ACC112 (cell line): ENCODE measurements around the gene CLEC16A.

Experiments
- H2AFZ ChIP-seq: fragments of 200-600 bp; sonication (generic); one replicate; pipeline ENCODE4 v1.6.0; 2017; ENCODE audit warnings: antibody characterized with exemption, low read length; ENCODE audit not compliant: unreplicated experiment
- H3K27ac ChIP-seq: fragments of 200-600 bp; sonication (generic); 2 replicates; pipeline ENCODE4 v1.5.1; 2014; ENCODE audit warnings: low read depth, mild to moderate bottlenecking, antibody characterized with exemption, low read length, moderate library complexity
- H3K27me3 ChIP-seq: fragments of 200-600 bp; sonication (generic); 2 replicates; pipeline ENCODE4 v1.6.1; 2014; ENCODE audit warnings: mild to moderate bottlenecking, antibody characterized with exemption, low read length, moderate library complexity, mixed read lengths; ENCODE audit not compliant: insufficient read depth
- H3K36me3 ChIP-seq: fragments of 200-600 bp; sonication (generic); 2 replicates; pipeline ENCODE4 v1.6.1; 2016; ENCODE audit warnings: mild to moderate bottlenecking, antibody characterized with exemption, low read length, moderate library complexity, mixed read lengths; ENCODE audit not compliant: insufficient read depth
- H3K4me1 ChIP-seq: fragments of 200-600 bp; sonication (generic); one replicate; pipeline ENCODE4 v1.6.1; 2016; ENCODE audit warnings: low read length, mixed read lengths; ENCODE audit not compliant: insufficient read depth, unreplicated experiment, control insufficient read depth
- H3K4me3 ChIP-seq: fragments of 200-600 bp; sonication (generic); 2 replicates; pipeline ENCODE4 v1.5.1; 2014; ENCODE audit warnings: mild to moderate bottlenecking, low read depth, low read length
- H3K79me2 ChIP-seq: fragments of 200-600 bp; sonication (generic); one replicate; pipeline ENCODE4 v1.6.0; 2016; ENCODE audit warnings: low read length; ENCODE audit not compliant: control insufficient read depth, unreplicated experiment, insufficient read depth

Gene CLEC16A

DNA sequence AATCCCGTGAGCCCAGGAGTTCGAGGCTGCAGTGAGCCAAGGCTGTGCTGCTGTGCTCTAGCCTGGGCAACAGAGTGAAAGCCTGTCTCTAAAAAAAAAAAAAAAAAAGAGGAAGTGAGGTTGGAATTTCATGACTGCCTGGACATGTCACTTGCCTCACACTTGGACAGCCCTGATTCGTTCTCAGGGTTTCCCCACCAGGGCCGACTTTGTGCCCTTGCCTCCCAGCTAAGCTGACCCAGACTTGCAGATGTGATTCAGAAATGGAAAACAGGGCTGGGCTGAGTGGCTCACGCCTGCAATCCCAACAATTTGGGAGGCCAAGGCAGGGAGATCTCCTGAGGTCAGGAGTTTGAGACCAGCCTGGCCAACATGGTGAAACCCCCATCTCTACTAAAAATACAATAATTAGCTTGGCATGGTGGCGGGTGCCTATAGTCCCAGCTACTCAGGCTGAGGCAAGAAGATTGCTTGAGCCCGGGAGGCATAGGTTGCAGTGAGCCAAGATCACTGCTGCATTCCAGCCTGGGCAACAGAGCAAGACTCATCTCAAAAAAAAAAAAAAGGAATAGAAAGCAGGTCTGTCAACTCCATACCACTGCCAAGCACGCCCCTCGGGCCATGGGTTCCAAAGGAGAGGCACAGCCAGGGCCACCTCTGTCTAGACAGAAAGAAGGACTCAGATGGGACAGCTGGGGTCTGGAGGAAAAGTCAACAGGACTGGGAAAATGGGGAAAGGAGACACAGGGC is 264.7 kb downstream of the CLEC16A start:
- Histone ChIP-seq H3K27ac (no peak overlapping the region), H2AFZ (no peak overlapping the region), H3K27me3 (no peaks in the 10 kb centered on the region), H3K4me3 (no peak overlapping the region), H3K79me2 (no peaks in the 10 kb centered on the region), H3K36me3 (no peaks in the 10 kb centered on the region), H3K4me1 (peaks cover 24% of the 10 kb centered on the region)

DNA sequence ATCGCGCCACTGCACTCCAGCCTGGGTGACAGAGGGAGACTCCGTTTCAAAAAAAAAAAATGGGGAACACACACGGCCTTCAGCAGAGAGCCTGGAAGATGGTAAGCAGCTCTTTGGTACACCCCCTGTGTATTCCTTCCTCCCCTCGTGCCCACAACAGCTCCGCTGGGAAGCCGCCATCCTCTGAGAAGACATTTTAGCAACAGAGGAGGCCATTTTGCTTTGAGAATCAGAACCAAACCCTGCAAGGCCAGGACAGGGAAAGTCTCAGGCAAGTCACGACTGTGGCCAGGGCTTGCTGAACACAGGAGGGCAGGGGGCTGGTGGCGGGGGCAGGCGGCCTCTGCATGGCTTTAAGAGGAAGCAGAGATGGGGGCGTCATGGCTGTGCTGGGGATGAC is 265.9 kb downstream of the CLEC16A start:
- no peaks in the 10 kb centered on the region for H3K36me3 ChIP-seq
- no peaks in the 10 kb centered on the region for H3K79me2 ChIP-seq
- H2AFZ ChIP-seq = no peak overlapping the region
- H3K4me1 ChIP-seq = peaks cover 23% of the 10 kb centered on the region
- H3K27ac ChIP-seq = no peak overlapping the region
- no peaks in the 10 kb centered on the region for H3K27me3 ChIP-seq
- no peak overlapping the region for H3K4me3 ChIP-seq

DNA sequence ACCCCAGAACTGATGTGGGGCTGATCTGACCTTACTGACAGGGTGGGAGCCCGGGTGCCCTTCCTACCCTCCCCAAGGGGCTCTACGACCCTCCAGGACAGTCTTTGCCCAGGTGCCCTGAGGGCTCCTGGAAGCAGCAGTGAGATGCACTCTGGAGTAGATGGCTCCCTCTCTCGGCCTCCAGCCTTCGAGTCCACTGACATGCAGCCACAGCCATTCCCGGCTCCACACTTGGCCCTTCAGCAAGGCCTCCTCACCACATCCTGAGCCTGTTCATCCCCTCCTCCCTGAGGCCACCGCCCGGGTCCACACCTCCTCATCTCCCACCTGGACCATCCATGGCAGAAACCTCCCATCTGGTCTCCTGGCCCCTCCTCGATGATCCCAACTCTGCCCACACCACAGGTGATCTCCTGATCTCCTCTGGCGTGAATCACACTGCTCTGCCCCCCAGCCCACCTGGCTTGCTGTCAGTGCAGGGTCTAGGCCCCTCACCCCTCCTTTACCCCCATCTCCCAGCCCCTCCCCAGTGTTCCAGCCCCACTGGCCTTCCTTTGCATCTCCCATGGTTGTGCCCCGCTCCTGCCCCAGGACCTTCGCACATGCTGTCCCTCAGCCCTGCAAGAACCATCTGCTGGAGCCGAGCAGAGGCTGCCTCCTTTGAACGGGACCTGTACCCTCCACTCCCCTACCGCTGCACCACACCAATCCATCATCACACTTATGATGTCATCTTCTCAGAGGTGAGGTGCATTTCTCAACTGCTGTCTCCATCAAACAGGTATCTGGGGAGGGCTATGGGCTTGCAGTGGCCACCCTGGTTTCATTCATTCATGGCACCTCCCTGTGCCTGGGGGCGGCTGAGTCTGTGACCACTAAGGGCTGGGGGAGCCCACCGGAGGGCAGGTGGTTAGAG is 267.0 kb downstream of the CLEC16A start:
- no peak overlapping the region for H3K27ac ChIP-seq
- H3K79me2 ChIP-seq = no peaks in the 10 kb centered on the region
- no peak overlapping the region for H2AFZ ChIP-seq
- H3K27me3 ChIP-seq = no peaks in the 10 kb centered on the region
- H3K36me3 ChIP-seq = no peaks in the 10 kb centered on the region
- H3K4me1 ChIP-seq = peaks cover 12% of the 10 kb centered on the region
- H3K4me3 ChIP-seq = no peak overlapping the region

DNA sequence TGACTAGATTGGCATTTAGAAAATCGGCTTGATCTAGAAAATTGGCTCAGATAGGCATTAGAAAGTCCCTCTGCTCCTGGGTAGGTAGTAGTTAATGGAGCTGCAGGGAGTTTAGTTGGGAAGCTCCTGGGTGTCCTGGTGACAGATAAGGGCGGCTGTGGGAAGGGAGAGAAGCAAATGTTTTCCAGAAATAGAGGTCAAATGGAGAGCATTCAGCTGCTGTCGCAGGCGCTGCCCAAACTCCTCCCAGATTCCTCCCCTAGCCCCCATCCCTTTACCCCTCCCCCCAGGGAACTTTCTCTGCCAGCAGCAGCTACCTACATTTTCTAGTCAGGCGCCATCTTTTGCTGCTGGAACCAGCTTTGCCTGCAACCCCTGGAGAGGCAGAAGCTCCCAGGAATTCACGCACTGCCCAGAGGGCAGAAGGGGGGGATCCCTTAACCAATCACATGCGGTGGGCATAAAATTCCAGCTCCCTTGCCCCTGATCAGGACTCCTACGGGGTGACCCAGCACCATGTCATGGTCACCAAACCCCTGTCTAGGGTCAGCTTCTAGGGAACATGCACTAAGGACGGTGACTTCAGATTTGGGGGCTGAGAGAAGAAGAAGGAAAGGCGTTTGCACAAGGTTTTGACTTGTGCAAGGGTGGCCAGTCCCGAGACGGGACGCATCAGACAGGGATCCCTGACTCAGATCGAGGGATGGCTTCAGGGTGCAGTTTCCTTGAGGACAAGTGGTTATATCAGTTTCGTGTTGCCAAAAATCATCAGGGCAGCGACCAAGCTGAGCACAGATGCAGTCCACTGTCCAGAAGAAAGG is 267.8 kb downstream of the CLEC16A start:
- H2AFZ ChIP-seq = no peak overlapping the region
- H3K36me3 ChIP-seq = no peaks in the 10 kb centered on the region
- H3K79me2 ChIP-seq = no peaks in the 10 kb centered on the region
- H3K4me3 ChIP-seq = peak overlapping the region; percentile 43; the same call in 1 of the 2 replicates
- H3K27ac ChIP-seq = no peak overlapping the region
- peaks cover 8% of the 10 kb centered on the region for H3K4me1 ChIP-seq
- H3K27me3 ChIP-seq = no peaks in the 10 kb centered on the region

DNA sequence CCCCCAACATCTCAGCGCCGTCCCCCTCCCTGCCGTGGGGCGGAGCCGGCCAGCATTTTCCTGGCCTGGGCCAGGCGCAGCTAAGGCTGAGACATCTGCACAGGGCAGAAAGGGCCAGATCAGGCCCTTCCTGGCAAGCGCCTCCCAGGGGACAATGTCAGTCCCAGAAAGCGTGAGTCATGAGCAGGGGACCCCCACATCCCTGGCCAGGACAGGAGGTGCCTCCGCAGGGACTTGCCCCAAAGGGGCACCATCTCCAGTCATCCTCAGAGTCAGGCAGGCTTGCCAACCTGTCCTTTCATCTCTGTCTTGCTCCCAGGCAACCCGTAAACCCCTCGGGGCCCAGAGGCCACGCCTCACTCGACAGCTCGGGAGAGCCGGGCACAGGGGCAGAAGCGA is 268.4 kb downstream of the CLEC16A start:
- Histone ChIP-seq H3K79me2 (no peaks in the 10 kb centered on the region), H3K4me1 (peaks cover 8% of the 10 kb centered on the region), H3K27ac (no peak overlapping the region), H3K36me3 (no peaks in the 10 kb centered on the region), H2AFZ (no peak overlapping the region), H3K27me3 (no peaks in the 10 kb centered on the region), H3K4me3 (peak overlapping the region; percentile 43; the same call in 1 of the 2 replicates)

DNA sequence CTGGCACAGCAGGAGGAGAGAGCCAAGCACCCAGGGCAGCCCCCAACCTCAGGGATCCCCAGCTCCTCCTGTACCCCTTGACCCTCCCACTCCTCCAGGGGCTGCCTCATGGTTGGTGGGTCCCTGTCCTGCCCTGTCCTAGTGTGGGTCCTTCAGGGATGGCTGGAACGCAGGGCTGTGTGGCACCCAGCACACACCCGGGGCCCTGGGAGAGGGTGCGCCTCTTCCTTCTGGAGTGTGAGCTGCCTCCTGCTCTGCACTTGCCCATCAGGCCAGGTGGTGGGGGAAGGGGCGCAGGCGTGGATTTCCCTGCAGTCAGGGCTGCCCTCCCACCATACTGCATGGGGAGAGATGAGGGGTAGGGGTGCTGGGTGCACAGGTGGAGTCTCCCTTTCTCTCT is 269.0 kb downstream of the CLEC16A start:
- no peak overlapping the region for H3K4me3 ChIP-seq
- no peak overlapping the region for H3K27ac ChIP-seq
- H3K79me2 ChIP-seq = no peaks in the 10 kb centered on the region
- H2AFZ ChIP-seq = no peak overlapping the region
- peaks cover 8% of the 10 kb centered on the region for H3K4me1 ChIP-seq
- no peaks in the 10 kb centered on the region for H3K27me3 ChIP-seq
- H3K36me3 ChIP-seq = no peaks in the 10 kb centered on the region

DNA sequence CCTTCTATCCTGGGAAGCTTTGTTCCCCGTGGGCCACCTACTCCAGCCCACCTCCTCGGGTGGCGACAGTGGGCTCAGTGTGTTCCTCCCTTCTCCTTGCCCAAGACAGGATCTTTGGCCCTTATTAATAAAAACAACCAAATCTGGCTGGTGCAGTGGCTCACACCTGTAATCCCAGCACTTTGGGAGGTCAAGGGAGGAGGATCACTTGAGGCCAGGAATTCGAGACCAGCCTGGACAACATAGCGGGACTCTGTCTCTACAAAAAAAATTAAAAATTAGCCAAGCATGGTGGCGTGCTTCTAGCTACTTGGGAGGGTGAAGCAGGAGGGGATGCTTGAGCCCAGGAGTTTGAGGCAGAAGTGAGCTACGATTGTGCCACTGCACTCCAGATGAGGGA is 269.4 kb downstream of the CLEC16A start:
- Histone ChIP-seq H3K36me3 (no peaks in the 10 kb centered on the region), H2AFZ (no peak overlapping the region), H3K27ac (no peak overlapping the region), H3K27me3 (no peaks in the 10 kb centered on the region), H3K4me3 (no peak overlapping the region), H3K79me2 (no peaks in the 10 kb centered on the region), H3K4me1 (peaks cover 8% of the 10 kb centered on the region)

DNA sequence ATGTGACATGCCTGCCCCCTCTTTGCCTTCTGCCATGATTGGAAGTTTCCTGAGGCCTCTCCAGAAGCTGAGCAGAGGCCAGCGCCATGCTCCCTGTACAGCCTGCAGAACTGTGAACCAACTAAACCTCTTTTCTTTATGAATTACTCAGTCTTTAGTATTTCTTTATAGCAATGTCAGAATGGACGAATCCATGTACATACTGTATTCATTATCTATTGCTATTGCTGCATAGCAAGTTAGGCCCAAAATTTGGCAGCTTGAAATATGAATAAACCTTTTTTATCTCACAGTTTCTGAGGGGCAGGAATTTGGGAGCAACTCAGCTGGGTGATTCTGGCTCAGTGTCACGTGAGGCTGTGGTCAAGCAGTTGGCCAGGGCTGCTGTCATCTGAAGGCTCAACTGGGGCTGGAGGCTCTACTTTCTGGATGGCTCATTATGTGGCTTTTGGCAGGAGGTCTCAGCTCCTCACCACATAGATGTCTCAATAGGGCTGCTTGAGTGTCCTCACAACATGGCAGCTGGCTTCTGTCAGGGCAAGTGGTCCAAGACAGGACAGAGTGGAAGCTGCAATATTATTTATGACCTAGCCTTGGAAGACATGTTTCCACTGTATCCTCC is 271.7 kb downstream of the CLEC16A start:
- no peak overlapping the region for H3K4me3 ChIP-seq
- peaks cover 8% of the 10 kb centered on the region for H3K4me1 ChIP-seq
- no peaks in the 10 kb centered on the region for H3K36me3 ChIP-seq
- H2AFZ ChIP-seq = no peak overlapping the region
- H3K27ac ChIP-seq = no peak overlapping the region
- no peaks in the 10 kb centered on the region for H3K79me2 ChIP-seq
- no peaks in the 10 kb centered on the region for H3K27me3 ChIP-seq

DNA sequence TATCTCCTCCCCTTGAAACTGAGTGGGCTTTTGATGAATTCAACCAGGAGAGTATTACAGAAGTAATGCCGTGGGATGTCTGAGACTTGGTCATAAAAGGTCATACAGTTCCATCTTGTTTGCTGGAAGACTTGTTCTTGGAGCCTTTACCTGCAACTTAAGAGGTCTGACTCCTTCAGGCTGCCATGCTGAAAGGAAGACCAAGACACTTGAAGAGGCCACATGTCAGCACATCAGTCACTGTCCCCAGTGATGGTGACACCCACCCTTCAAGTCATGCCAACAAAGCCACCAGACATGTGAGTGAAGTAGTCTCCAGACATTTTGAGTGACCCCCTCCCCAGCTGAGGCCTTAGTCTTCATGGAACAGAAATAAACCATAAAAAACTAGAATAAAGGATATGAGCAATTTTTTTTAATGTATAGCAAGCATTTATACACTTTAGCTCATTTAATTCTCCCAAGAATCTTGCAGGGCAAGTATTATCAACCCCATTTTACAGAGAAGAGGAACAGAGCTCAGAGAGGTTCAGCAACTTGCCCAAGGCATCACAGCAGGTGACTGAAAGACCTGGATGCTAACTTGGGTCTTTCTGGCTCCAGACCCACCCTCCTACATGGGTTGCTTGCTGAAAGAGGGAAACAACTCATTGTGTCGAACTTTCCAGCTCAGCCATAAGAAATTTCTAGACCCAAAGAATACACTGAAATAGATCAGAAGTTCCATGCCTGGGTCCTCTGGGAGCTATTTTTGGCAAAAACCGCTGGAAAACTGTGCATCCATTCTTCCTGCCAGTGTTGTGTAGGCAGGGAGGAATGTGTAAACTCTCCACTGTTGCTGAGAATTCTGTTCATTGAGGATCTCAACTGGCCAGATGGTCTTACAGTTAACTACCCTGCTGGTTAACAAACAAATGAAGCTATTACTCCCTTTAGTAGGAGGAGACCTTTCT is 273.6 kb downstream of the CLEC16A start:
- Histone ChIP-seq H3K27me3 (no peaks in the 10 kb centered on the region), H2AFZ (no peak overlapping the region), H3K4me1 (peaks cover 4% of the 10 kb centered on the region), H3K79me2 (no peaks in the 10 kb centered on the region), H3K27ac (no peak overlapping the region), H3K4me3 (no peak overlapping the region), H3K36me3 (no peaks in the 10 kb centered on the region)
